NCI-H2227 (cell line): Measurements from ENCODE around the gene ENPP7.

Source experiments
- DNase-seq: peaks from one replicate; lab custom pipeline; 2025; ENCODE audit not compliant: unreplicated experiment; lab: John Stamatoyannopoulos, UW

Gene ENPP7

GRCh38 chr17:79776376-79777119 is 45.8 kb downstream of the ENPP7 start:
- peak; percentile 61 for DNase-seq

GRCh38 chr17:79777120-79777893 is 46.6 kb downstream of the ENPP7 start:
- peak; percentile 88 for DNase-seq

GRCh38 chr17:79777894-79778503 is 47.3 kb downstream of the ENPP7 start, which contains the start of gene CBX2:
TSS of gene CBX2 (plus strand) at chr17:79778148. CDS start at chr17:79778236, 88 bp downstream.
- DNase-seq, result peak; percentile 88

GRCh38 chr17:79778504-79779083 is 47.9 kb downstream of the ENPP7 start:
- DNase-seq, result peak; percentile 70

- peak; percentile 46 for DNase-seq
Observed at GRCh38 chr17:79779084-79779529, 48.4 kb downstream of the ENPP7 start.

- DNase-seq, result no peak
Observed at GRCh38 chr17:79779661-79780365, 49.1 kb downstream of the ENPP7 start.

- no peak for DNase-seq
Observed at GRCh38 chr17:79781012-79781650, 50.4 kb downstream of the ENPP7 start.

GRCh38 chr17:79781736-79782575 is 51.2 kb downstream of the ENPP7 start:
- DNase-seq, result no peak

GRCh38 chr17:79783891-79784290 is 53.1 kb downstream of the ENPP7 start:
- no peak for DNase-seq

- DNase-seq, result no peak
Observed at GRCh38 chr17:79784353-79785016, 53.7 kb downstream of the ENPP7 start.

GRCh38 chr17:79785017-79785899 is 54.5 kb downstream of the ENPP7 start:
- DNase-seq, result no peak

- no peak for DNase-seq
Observed at GRCh38 chr17:79785900-79786810, 55.4 kb downstream of the ENPP7 start.

GRCh38 chr17:79786930-79787643 is 56.3 kb downstream of the ENPP7 start:
- no peak for DNase-seq

GRCh38 chr17:79788455-79788854 is 57.7 kb downstream of the ENPP7 start:
- DNase-seq, result no peak

GRCh38 chr17:79788989-79789942 is 58.5 kb downstream of the ENPP7 start:
- DNase-seq, result no peak
